Naive thymus-derived CD8-positive, alpha-beta T cell (primary cell): ENCODE results near the gene FAM53B. TPM values are rescaled to one million over a fixed set of nuclear protein-coding genes. Genes with fewer than 3 reads are reported as not detected.

Experiments used
- ATAC-seq, 2 donors: fragments of 150-1000 bp; cut with Tn5 transposase in 1 of 2; sonication (Bioruptor Pico), chemical (Tn5 transposase) in 1 of 2; 1 replicate in 1 of 2; 2 replicates in 1 of 2; pipeline ENCODE4 v1.10.0; 2021; ENCODE audit warnings: mild to moderate bottlenecking in 2 of 2, moderate library complexity in 2 of 2
- POLR2A ChIA-PET: fragments of 350-600 bp; sonication (Branson Sonifier 250); formaldehyde crosslinking; loops from one replicate; lab custom pipeline; 2021; ENCODE audit warnings: antibody characterized with exemption; lab: Charles Lee
- DNase-seq, 10 donors: peaks; one replicate each; pipeline versions ENCODE4 v3.0.0 to v3.0.0-alpha.2; 2020 to 2022
- H3K27ac Mint-ChIP-seq, 10 donors: one replicate each; pipeline ENCODE4 v1.8.0; 2020 to 2022; ENCODE audit warnings: mild to moderate bottlenecking in 10 of 10, mixed read lengths in 10 of 10, moderate library complexity in 4 of 10, inconsistent platforms in 1 of 10
- H3K27me3 Mint-ChIP-seq, 5 donors: one replicate each; pipeline ENCODE4 v1.8.0; 2021 to 2022; ENCODE audit warnings: mixed read lengths in 5 of 5
- H3K36me3 Mint-ChIP-seq, 3 donors: one replicate each; pipeline ENCODE4 v1.8.0; 2020 to 2022; ENCODE audit warnings: mixed read lengths in 3 of 3, mild to moderate bottlenecking in 2 of 3, inconsistent platforms in 1 of 3
- H3K4me1 Mint-ChIP-seq, 4 donors: one replicate each; pipeline ENCODE4 v1.8.0; 2021 to 2022; ENCODE audit warnings: mixed read lengths in 4 of 4
- H3K4me3 Mint-ChIP-seq, 10 donors: one replicate each; pipeline ENCODE4 v1.8.0; 2020 to 2022; ENCODE audit warnings: mild to moderate bottlenecking in 10 of 10, mixed read lengths in 10 of 10, moderate library complexity in 6 of 10, inconsistent platforms in 1 of 10
- H3K9me3 Mint-ChIP-seq, 9 donors: one replicate each; pipeline ENCODE4 v1.8.0; 2020 to 2022; ENCODE audit warnings: mixed read lengths in 9 of 9, mild to moderate bottlenecking in 3 of 9, inconsistent platforms in 1 of 9, moderate library complexity in 1 of 9
- polyA plus RNA-seq, 3 donors: library from polyadenylated mRNA; unstranded; fragments of 300-500 nt; fragmentation: Illumina TruSeq; gene quantifications; one replicate each; pipeline ENCODE4 v1.2.3, GENCODE V29; 2021
- total RNA-seq, 8 experiments: library from RNA in 2 of 8; stranded (reverse) in 2 of 8; gene quantifications; one replicate each; pipeline ENCODE4 v1.2.3 and lab custom pipeline; 2021 to 2026

The FAM53B gene
- total and polyA plus RNA-seq, 5 experiments from 2014 or later, result 2.4 to 23.2 (median 15.1) TPM

DNA sequence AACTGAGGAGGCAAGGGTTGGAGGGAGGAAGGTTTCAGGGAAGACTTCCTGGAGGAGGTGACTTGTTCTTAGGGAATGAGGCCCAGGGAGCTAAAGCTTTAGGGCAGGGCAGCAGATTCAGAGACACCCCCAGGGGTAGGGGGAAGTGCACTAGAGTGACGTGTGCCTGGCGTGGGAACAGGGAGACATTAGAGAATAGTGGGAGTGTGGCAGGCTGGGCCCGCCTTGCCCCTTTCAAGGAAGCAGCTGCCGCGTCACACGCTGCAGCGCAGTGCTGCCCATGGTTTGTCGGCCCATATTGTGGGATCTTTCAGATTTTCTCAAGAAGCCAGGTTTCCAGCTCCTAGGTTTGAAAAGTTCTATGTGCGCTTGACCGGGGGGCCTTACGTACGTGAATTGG lies 143.2 kb downstream of the FAM53B start:
- peaks cover 0 to 2% (median 0%) of the 10 kb centered on the region in 3 donors for H3K36me3 Mint-ChIP-seq
- POLR2A ChIA-PET, result no interaction called here
- H3K27me3 Mint-ChIP-seq, result no peaks in the 10 kb centered on the region
- H3K4me3 Mint-ChIP-seq, result peak overlapping the region in 1 of 10 donors; percentile 32
- H3K4me1 Mint-ChIP-seq, result peaks cover 7 to 50% (median 10%) of the 10 kb centered on the region in 4 donors
- DNase-seq (no peak), ATAC-seq (peak in 1 of 2 donors; percentile 31)
- no peaks in the 10 kb centered on the region for H3K9me3 Mint-ChIP-seq
- peak overlapping the region in 3 of 10 donors; percentile 41 to 75 (median 53) for H3K27ac Mint-ChIP-seq

DNA sequence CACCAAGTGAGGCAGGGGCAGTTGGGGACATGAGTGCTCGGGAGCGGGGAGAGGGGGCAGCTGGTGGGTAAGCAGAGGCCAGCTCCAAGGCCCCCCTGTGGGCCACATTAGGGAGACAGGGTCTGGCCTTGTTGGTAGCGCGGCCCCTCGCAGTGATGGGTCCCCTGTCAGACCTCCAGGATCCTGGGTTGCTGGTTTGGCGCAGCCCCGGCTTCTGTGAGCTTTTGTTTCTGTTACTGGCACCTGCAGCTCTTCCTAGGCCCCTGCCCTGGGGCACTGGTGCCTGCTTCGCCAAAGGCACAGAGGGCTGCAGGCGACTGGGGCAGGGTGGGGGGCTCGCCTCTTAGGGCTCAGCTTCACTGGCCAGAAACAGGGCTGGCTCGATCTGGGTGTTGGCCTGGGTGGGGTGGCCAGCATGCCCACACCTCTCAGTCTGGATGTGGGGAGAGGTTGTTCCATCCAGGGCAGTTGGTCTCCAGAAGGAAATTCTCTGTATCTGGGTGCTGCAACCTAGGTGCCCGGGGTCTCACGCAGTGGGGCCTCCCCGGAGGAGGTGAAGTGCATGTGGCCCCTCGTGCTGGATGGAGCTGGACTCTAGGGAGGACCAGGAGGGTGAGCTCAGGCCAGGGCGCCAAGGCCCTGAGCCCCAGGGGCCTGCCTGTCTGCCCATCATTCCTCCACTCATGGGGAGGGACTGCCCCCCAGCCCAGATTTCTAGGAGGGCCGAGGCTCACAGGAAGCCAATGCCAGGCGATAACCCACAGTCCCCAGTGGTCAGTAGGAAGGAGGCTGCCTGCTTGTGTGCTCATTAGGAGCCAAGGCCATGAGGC lies 143.9 kb downstream of the FAM53B start:
- Mint-ChIP-seq H3K27ac (peak overlapping the region in 3 of 10 donors; percentile 22 to 85 (median 75)), H3K27me3 (no peaks in the 10 kb centered on the region), H3K36me3 (peaks cover 0 to 2% (median under 1%) of the 10 kb centered on the region in 3 donors), H3K4me1 (peaks cover 4 to 53% (median 11%) of the 10 kb centered on the region in 4 donors), H3K4me3 (no peak overlapping the region), H3K9me3 (no peaks in the 10 kb centered on the region)
- DNase-seq (peak in 1 of 10 donors; percentile 61), ATAC-seq (no peak)
- POLR2A ChIA-PET, result no interaction called here

DNA sequence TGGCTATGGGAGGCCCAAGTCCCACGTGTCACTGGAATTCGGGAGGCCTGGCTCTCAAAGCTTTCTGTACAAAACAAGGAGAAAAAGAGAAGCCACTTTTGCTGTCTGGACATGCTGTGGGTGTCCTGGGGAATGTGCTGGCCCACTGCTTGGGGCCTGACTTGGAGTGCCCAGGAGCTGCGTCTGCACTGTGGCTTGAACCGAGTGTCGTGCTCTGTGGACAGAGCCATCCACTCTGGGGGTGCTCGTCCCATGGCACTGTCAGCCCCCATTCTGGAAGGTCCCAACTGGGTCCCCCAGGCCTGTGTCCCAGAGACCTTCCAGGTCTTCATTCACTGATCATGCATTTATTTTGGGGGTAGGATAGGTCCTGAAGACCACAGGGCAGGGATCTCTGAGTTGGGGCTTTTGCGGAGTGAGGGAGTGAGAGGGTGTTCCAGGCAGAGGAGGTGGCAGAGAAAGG lies 144.6 kb downstream of the FAM53B start:
- Mint-ChIP-seq H3K4me3 (no peak overlapping the region), H3K9me3 (no peaks in the 10 kb centered on the region), H3K27ac (peak overlapping the region in 4 of 10 donors; percentile 22 to 85 (median 59)), H3K36me3 (peaks cover 0 to 2% (median 0%) of the 10 kb centered on the region in 3 donors), H3K27me3 (no peaks in the 10 kb centered on the region), H3K4me1 (peaks cover 5 to 49% (median 8%) of the 10 kb centered on the region in 4 donors)
- POLR2A ChIA-PET, result no interaction called here
- DNase-seq (no peak), ATAC-seq (no peak)

DNA sequence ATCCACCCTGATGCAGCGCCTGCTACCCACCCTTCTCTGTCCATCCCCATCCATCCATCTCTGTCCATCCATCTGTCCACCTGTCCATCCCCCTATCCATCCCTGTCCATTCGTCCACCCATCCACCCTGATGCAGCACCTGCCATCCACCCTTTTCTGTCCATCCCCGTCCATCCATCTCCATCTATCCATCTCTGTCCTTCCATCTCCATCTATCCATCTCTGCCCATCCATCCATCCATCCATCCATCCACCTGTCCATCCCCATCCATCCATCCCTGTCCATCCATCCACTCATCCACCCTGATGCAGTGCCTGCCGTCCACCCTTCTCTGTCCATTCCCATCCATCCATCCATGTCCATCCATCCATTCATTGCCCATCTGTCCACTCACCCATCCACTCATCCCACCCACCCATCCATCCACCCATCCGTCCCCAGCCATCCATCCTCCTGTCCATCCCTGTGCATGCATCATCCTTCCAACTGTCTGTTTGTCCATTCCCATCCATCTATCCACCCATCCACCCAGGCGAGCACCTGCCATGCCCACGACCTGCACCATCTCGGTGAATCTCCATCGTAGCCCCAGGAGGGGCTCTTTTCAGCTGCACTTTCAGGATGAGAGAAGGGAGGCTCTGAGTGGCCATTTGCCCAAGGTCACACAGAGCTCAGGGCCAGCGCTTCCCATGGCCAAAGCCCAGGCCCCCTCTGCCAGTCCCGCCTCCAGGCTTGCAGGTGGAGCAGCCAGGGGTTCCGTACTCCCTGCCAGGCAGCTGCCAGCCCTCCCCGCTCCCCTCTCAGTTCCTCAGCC lies 145.2 kb downstream of the FAM53B start:
- H3K4me1 Mint-ChIP-seq, result peaks cover 4 to 45% (median 8%) of the 10 kb centered on the region in 4 donors
- H3K36me3 Mint-ChIP-seq, result peaks cover 0 to 2% (median 0%) of the 10 kb centered on the region in 3 donors
- POLR2A ChIA-PET, result no interaction called here
- H3K27me3 Mint-ChIP-seq, result no peaks in the 10 kb centered on the region
- H3K9me3 Mint-ChIP-seq, result no peaks in the 10 kb centered on the region
- ATAC-seq (no peak), DNase-seq (no peak)
- H3K27ac Mint-ChIP-seq, result peak overlapping the region in 2 of 10 donors; percentile 32 to 76
- peak overlapping the region in 1 of 10 donors; percentile 15 for H3K4me3 Mint-ChIP-seq

DNA sequence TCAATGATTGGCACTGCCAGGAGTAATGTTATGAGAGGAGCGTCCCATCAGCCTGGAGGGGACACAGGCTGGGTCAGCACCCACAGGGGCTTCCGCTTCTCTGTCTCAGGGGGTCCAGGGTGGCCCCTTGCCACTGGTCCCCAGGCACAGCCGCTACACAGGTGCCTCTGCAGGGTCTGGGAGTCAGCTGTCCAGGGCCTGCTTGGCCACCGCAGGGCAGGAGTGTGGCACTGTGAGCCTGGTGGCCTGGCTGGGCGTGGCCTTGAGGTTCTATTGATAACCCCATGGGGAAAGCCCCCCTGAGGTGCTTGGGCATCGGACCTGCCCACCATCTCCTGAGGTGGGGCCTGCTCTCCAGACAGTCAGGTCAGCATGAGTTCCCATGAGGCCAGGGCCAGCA lies 146.0 kb downstream of the FAM53B start:
- H3K4me3 Mint-ChIP-seq, result no peak overlapping the region
- no peaks in the 10 kb centered on the region for H3K9me3 Mint-ChIP-seq
- peaks cover 0 to 2% (median 0%) of the 10 kb centered on the region in 3 donors for H3K36me3 Mint-ChIP-seq
- no peaks in the 10 kb centered on the region for H3K27me3 Mint-ChIP-seq
- H3K27ac Mint-ChIP-seq, result no peak overlapping the region
- H3K4me1 Mint-ChIP-seq, result peaks cover 7 to 42% (median 8%) of the 10 kb centered on the region in 4 donors
- no peak for DNase-seq
- POLR2A ChIA-PET, result no interaction called here
- ATAC-seq, result no peak

GRCh38 chr10:124597846-124598165 lies 146.4 kb downstream of the FAM53B start:
- no peaks in the 10 kb centered on the region for H3K27me3 Mint-ChIP-seq
- no peak overlapping the region for H3K27ac Mint-ChIP-seq
- ATAC-seq (no peak), DNase-seq (no peak)
- H3K4me1 Mint-ChIP-seq, result peaks cover 7 to 40% (median 8%) of the 10 kb centered on the region in 4 donors
- no peaks in the 10 kb centered on the region for H3K9me3 Mint-ChIP-seq
- peaks cover 0 to 2% (median 0%) of the 10 kb centered on the region in 3 donors for H3K36me3 Mint-ChIP-seq
- no peak overlapping the region for H3K4me3 Mint-ChIP-seq
- POLR2A ChIA-PET, result no interaction called here

GRCh38 chr10:124596962-124597845 lies 147.0 kb downstream of the FAM53B start:
- Mint-ChIP-seq H3K36me3 (peaks cover 0 to 2% (median 0%) of the 10 kb centered on the region in 3 donors), H3K27ac (peak overlapping the region in 1 of 10 donors; percentile 37), H3K27me3 (no peaks in the 10 kb centered on the region), H3K4me3 (peak overlapping the region in 1 of 10 donors; percentile 41), H3K9me3 (no peaks in the 10 kb centered on the region), H3K4me1 (peaks cover 7 to 38% (median 8%) of the 10 kb centered on the region in 4 donors)
- ATAC-seq (no peak), DNase-seq (peak in 1 of 10 donors; percentile 37)
- POLR2A ChIA-PET, result no interaction called here

- no peaks in the 10 kb centered on the region for H3K27me3 Mint-ChIP-seq
- peaks cover 0 to 8% (median 2%) of the 10 kb centered on the region in 3 donors for H3K36me3 Mint-ChIP-seq
- peak overlapping the region in 1 of 10 donors; percentile 9 for H3K27ac Mint-ChIP-seq
- peaks cover 7 to 37% (median 9%) of the 10 kb centered on the region in 4 donors for H3K4me1 Mint-ChIP-seq
- POLR2A ChIA-PET, result no interaction called here
- ATAC-seq (no peak), DNase-seq (peak in 1 of 10 donors; percentile 44)
- H3K9me3 Mint-ChIP-seq, result peaks cover 0 to 2% (median 0%) of the 10 kb centered on the region in 9 donors
- H3K4me3 Mint-ChIP-seq, result no peak overlapping the region
Observed at GRCh38 chr10:124596116-124596785, 147.9 kb downstream of the FAM53B start.

- Mint-ChIP-seq H3K36me3 (peaks cover 0 to 14% (median 2%) of the 10 kb centered on the region in 3 donors), H3K9me3 (peaks cover 0 to 2% (median 0%) of the 10 kb centered on the region in 9 donors), H3K27ac (peak overlapping the region in 1 of 10 donors; percentile 18), H3K4me3 (no peak overlapping the region), H3K27me3 (no peaks in the 10 kb centered on the region), H3K4me1 (peaks cover 7 to 34% (median 8%) of the 10 kb centered on the region in 4 donors)
- ATAC-seq (no peak), DNase-seq (peak in 1 of 10 donors; percentile 41)
- POLR2A ChIA-PET, result no interaction called here
Observed at GRCh38 chr10:124595143-124595883, 148.9 kb downstream of the FAM53B start.

- peaks cover 0 to 14% (median 2%) of the 10 kb centered on the region in 3 donors for H3K36me3 Mint-ChIP-seq
- no peak overlapping the region for H3K27ac Mint-ChIP-seq
- no peak overlapping the region for H3K4me3 Mint-ChIP-seq
- peaks cover 5 to 31% (median 7%) of the 10 kb centered on the region in 4 donors for H3K4me1 Mint-ChIP-seq
- DNase-seq, result no peak
- POLR2A ChIA-PET, result interaction anchor here (0.7 to 1.2 kb wide), 2 partner anchors 9 to 96 kb away, joined by 3 to 5 read pairs; no protein-coding TSS in a partner anchor
- H3K9me3 Mint-ChIP-seq, result peaks cover 0 to 2% (median 0%) of the 10 kb centered on the region in 9 donors
- no peaks in the 10 kb centered on the region for H3K27me3 Mint-ChIP-seq
- ATAC-seq, result no peak
Observed at GRCh38 chr10:124594240-124594639, 149.9 kb downstream of the FAM53B start.
